GM19043 (cell line): ENCODE results near the gene GPR26.

Experiments
- ATAC-seq: cut with Tn5 transposase; IDR thresholded peaks from one replicate; pipeline ENCODE4 v1.9.1; 2021; ENCODE audit warnings: low read depth; ENCODE audit not compliant: unreplicated experiment

Gene GPR26, protein sequence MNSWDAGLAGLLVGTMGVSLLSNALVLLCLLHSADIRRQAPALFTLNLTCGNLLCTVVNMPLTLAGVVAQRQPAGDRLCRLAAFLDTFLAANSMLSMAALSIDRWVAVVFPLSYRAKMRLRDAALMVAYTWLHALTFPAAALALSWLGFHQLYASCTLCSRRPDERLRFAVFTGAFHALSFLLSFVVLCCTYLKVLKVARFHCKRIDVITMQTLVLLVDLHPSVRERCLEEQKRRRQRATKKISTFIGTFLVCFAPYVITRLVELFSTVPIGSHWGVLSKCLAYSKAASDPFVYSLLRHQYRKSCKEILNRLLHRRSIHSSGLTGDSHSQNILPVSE

DNA sequence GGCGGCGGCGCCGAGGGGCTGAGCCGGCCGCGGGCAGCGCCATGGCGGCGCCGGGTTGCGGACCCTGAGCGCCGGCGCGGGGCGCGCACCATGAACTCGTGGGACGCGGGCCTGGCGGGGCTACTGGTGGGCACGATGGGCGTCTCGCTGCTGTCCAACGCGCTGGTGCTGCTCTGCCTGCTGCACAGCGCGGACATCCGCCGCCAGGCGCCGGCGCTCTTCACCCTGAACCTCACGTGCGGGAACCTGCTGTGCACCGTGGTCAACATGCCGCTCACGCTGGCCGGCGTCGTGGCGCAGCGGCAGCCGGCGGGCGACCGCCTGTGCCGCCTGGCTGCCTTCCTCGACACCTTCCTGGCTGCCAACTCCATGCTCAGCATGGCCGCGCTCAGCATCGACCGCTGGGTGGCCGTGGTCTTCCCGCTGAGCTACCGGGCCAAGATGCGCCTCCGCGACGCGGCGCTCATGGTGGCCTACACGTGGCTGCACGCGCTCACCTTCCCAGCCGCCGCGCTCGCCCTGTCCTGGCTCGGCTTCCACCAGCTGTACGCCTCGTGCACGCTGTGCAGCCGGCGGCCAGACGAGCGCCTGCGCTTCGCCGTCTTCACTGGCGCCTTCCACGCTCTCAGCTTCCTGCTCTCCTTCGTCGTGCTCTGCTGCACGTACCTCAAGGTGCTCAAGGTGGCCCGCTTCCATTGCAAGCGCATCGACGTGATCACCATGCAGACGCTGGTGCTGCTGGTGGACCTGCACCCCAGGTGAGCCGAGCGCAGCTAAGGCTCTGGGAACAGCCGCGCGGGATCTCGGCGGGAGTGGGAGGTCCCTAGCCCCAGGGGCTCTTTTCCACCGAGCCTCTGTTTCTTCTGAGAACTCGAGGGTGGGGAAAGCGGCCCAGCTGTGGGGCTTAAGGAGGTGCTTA lies at the start of gene GPR26:
Gene GPR26, plus strand, starts transcription at position 38 of the 919 bp plus-strand sequence. Its CDS starts 53 bp downstream, at position 91.
- no peak for ATAC-seq

DNA sequence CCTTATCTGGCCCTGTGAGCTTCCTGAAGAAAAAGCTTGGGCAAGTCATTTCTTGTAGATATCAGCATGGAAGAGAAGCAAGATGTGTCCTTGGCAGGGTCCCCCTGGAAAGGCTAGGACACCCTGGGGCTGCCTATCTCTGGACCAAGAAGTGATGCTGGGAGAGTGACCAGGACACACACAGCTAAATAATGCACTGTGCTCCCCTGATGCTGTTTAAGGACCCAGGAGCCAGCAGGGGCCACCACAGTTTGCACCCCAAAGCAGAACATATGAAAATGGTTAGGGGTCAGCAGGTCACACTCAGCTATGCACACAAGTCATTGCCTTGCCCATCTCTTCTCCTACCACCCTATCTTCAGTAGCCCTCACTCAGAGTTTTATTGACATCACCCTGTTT lies 47.9 kb upstream of the GPR26 start:
- no peak for ATAC-seq

DNA sequence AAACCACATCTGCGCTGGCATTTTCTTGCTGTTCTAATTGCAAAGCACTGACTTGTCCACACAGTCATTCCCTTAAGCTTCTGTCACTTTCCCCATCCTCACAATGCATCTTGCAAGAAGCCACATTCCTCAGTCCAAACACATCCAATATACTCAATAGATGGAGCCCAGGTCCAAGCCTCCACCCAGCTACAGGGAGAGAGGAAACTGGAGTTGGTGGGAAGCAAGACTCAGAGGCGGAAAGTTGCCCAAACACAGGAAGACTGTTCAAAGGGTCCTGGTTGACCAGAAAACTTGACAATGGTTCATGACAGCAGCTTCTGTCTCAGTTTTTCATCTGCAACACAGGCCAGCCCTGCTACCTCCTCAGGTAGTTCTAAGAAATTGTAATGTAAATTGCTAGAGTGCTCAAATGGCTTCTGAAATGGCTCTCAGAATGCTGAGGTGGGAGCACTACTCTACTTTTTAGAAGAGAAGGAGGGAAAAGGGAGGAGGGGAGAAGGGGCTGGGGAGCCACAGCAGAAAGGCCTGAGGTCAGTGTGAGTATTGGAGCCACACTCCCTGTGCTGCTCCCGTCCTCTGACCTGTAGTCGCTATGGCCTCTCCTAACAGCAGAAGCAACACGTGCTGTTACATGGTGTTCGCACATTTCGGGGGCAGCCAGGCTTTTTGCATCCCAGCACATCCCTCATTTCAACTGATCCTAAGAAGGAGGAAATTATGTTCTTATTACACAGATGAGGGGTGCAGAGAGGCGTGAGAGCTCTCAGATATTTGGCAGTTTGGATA lies 46.9 kb upstream of the GPR26 start:
- no peak for ATAC-seq

DNA sequence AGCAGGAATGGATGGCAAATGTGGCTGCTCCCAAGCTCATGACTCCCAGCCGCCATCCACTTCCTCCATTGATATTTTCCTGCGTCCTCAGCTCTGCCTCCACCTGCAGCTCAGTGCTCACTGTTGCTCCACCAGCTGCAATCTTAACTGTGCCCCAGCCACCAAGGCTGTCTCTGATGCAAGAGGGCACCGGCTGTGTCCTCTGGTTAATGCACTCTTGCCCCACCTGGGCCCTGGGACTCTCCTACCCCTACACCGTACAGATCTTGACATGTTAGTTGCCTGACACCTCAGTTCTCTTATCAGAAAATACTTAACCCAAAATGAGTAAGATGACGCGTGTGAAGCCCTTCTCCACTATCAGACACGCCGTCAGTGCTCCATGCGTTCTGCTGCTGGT lies 45.5 kb upstream of the GPR26 start:
- ATAC-seq, result no peak

DNA sequence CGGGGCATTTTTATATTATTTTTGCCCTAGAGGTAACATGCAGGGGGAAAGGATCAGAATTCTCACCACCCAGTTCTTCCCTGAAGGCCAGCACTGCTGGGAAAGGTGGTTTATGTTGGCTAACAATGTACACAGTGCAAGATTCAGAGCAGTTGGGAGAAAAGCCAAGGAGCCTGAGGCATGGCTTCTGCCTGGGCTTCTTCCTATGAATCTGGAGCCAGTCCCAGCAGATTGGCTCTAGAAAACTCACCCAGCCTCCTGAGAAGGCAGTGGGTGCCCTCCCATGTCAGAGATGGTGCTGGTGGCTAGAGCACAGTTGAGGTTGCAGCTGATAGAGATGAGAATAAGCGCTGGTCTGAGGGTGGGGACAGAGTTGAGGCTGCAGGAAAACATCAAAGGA lies 44.7 kb upstream of the GPR26 start:
- no peak for ATAC-seq

DNA sequence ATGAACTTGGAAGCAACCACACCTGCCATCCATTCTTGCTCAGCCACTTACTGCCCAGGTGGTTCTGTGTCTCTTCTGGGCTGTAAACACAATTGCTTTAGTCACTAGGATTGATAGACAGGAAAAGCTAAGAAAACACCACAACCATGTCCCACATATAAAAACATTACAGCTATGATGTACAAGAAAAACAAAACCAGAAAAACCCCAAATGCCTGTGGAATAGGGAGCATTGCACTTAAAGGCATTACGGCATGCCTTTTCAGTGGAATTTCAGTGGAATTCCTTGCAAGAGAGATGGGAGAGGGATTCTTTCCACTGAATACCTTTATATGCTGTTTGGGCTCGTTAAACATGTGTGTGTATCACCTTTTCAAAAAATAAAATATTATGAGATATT lies 44.2 kb upstream of the GPR26 start:
- ATAC-seq, result no peak

DNA sequence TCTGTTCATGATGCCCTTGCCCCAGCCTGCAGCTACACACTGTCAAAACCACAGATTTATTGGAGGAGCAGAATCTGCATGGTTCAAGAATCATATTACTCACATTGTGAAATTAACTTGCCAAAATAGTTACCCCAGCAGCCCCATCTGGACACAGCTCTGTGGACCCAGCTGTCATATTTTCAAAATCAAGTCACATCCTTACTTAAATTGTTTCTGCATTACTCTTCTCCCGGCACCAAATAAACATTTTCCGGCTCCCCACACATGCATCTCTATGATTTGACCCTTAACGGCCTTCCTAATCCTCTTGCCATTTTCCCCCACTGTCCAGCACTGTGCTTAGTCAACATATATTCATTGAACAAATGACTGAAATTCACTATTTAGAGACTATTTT lies 43.8 kb upstream of the GPR26 start:
- no peak for ATAC-seq

DNA sequence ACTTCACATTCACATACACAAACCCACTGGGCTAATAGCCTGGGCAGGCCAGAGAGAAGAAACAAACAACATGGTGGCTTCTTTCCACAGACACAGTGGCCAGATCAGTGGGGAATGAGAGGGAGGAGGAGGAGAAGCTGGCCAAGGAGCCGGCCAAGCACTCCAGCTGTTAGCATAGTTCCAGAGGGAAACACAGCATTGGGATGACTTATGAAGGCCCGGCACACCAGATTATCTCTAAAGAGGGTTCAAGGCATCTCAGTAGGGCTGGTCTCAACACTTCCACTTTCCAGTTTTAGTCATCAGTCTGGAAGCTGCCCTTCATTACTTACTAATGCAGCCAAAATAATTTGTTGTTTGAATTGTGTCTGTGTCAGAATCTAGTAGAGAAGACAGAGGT lies 42.1 kb upstream of the GPR26 start:
- ATAC-seq, result no peak

DNA sequence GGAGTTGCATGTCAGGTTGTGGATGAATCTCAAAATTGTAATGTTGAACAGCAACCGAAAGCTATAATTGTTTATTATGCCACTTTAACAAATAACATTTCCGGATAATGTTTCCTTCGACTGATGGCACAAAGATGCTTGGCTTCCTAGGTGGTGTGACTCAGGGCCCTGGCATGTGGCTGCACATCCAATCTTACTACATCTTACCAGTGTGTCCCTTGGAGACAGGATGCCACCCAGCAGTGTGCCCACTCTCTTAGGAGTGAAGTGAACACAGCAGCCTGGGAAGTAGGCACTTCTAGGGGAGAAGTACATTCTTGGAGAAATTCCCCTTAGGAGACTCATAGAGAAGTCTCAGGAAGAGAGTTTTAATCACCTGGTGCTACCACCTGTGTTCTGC lies 33.0 kb upstream of the GPR26 start:
- ATAC-seq, result no peak

DNA sequence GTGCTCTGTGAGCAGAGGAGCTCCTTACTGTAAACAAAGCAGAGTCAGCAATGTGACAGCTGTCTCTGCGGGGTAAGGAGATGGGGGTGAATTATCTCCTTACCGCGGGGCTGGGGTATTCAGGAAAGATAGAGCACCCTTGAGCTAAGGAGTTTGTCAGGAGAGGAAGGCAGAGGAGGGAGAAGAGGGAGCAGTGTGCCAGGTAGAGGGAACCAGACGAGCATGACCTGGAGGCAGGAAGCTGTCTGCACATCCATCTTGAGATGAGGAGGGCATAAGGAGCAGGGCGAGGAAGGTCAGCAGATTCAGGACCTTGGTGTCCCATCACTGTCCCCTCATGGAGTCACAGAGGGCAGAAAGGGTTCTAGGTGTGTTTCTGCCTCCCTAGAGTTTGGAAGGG lies 32.5 kb upstream of the GPR26 start:
- ATAC-seq, result no peak

DNA sequence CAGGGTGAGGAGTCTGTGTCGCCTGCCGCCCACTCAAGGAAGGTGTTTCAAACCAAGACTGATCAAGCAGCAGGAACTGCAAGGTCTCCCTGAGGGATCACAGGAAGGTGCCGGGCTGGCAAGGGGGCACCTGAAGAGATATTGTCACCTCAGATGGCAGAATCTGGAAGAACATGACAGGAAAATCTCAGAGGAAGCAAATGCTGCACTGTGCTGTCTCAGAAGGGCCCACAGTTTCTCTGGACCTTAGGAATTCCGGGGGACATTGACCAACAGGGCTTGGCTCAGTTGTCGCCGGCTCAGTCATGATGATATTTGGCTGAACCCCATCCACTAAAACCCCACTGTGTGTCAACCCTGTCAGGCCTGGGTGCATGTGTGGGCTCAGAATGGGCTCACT lies 31.9 kb upstream of the GPR26 start:
- no peak for ATAC-seq

DNA sequence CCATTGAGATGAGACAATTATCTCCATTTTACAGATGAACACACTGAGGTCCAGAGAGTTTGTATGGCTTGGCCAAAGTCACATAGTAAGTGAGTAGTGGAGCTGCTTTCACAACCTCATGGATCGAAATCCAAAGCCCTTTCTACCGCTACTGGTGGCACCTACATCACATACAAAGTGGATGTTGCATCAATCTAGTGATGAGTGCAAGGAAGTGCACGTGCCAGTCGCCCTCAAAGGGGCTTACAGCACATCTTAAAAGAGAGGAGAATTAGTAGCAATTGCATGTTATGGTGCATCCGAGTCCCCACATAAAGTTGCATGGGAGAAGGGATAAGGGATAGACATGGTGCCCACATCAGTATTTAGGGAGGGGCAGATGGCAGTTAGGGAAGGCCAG lies 31.0 kb upstream of the GPR26 start:
- ATAC-seq, result no peak

DNA sequence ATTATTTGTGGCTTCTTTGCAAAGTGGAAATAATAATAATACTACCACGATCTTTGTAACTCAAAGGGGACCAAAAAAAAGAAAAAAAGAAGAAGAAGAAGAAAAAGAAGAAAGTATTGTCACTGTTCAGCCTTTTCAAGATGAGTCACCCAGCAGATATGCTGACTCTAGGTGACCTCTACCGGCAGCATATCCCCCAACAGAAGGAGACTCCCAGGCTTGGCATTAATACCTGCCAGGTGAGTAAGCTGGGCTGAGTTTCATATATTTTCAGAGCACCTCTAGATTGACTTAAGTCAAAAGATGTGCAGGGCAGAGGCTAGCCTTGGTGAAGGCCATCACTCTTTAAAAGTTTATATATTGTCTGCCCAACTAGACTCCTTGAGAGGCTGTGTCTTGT lies 30.4 kb upstream of the GPR26 start:
- ATAC-seq, result no peak

DNA sequence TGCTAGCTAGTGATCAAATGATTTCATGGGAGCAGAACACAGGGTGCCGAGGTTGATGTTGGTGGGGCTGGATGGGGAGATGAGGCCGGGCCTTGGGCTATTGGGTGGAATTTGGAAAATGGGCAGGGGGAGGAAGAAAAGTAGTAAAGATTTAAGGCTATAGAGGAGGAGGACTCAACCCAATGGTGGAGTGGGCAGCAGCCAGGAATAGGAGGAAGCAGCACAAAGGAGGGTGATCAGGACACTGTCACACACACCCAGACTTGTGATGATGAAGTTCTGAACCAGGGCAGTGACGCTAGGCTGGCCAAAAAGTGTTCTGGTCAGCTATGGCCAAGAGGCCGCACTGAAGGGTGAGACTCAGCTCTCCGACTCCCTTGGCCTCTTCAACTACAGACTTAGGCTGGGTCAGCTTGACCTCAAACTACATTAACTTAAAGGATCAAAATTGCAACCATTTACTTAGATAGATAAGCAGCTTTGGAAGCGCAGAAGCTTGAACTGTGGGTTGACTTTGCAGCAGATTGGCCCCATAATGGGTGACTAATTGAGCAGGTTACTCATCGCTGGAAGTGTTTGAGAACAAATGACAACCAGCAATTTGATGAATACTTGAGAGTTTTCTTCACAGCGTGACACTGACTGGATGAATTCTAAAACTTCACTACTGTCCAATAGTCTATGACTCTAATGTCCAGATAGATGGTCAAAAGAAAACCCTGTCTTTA lies 29.4 kb upstream of the GPR26 start:
- ATAC-seq, result no peak

DNA sequence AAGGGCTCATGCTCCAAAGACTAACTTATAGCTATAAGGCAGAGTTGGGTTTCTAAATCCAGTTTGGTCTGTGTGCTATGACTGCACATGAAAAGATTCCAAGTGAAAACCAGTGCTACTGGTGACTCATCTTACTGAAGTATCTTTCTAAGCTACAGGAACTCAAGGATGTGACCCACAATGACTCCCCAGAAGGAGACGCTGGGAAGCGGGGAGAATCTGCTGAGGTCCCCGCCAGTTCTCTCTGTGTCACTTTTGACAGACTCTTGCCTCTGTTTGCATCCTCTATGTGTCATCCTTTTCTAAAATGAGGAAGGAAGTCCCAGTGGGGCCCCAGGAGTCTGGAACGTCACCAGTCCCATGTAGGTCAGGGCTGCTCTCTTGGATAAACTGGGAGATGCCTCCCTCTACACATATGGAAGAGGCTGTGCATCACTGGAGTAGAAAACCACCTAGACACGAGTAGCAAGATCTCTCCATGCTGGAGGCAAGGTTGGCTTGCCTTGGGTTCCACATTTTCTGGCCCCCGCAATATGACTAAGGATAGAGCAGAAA lies 28.8 kb upstream of the GPR26 start:
- no peak for ATAC-seq

DNA sequence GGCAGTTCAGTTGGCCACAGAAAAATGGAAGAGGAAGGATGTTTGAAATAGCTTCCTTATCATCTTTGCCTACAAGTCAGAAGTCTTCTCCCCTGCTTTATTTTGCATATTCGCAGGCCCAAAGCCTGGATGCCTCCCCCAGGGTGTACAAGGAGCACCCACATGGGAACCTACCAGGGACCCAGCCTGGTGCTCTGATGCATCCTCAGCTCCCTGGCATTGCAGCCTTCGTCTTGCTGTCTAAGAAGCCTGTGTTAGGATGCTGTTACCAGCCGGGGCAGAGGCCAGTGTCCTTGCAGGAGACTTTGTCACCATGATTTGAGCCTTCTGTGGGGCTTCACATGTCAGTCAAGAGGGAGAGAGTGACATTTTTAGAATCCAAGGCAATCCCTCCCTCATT lies 27.0 kb upstream of the GPR26 start:
- ATAC-seq, result no peak

DNA sequence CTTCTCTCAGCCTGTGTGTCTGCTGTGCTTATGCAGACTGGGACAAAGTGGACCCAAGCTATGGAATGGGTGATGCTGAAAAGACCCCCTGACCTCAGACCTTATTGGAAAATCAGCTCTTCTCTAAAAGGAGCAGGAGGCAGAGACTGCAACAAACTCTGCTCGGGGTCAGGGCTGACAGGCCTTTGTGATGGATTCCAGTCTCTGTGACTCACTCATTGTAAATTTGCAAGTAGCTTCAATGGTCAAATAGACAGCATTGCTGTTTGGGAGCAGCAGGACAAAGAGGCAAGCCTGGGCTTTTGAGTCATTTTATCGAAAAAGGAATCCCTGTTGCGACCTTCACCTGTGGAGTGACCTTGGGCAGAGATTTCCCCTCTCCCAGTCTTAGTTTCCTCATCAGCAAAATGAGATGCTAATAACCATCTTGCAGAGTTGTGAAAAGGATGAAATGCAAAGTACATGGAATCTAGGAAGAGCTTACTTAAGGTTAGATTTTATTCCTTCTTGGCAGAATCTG lies 26.1 kb upstream of the GPR26 start:
- no peak for ATAC-seq

DNA sequence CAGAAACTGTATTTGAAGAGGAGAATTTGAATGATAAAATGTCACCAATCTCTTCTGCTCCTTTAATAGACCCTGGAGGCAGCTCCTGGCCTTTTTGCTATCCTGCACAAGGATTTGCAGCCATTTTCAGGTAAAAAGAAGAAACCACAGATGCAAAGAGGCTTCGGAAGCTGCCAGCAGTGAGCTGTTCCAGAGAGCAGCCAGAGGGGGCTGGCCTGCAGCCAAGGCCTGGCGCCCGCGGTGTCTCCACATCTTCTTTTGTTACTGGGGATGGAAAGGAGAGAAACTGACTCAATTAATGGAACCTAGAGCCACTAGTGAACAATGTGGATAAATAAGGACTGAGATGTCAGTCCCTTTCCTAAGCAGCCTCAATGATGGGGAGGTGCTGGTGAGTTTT lies 23.9 kb upstream of the GPR26 start:
- ATAC-seq, result no peak

DNA sequence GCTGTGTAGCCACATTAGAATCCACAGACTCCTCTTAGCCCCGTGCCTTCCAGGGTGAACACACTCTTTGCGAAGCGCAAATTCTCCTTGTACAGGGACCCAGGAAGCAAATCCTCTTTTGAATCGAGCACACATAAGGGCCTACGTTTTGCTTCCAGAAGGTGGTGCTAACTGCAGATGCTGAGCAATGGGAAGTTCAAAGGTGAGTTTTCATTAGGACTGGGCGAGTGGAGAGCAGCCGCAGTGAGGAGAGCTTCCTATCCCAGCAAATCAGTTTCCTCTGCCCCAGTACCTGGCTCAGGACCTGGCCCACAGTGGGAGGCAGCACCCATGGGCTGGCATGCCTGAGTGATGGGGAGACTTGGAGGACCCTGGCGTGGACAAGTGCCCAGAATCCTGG lies 23.5 kb upstream of the GPR26 start:
- no peak for ATAC-seq

DNA sequence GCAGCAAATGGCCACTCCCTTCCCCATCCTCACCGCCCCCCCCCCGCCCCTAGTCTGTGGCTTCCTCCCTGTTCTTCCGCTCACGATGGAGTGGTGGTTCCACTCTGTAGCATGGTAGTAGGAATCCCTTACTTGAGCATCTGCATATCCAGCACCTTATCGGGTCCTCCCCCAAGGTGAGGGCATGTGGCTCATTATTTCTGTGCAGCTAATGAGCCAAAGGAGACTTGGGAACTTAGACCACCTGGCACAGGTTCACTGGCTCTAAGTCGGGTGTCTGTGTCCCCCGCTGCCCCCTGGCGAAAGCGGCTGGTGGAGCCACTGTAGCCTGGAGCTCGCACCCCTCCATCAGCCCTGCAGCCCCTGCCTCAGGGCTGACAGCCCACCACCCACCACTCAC lies 22.8 kb upstream of the GPR26 start:
- ATAC-seq, result no peak
